K562 (cell line): ENCODE data around the gene METAP1D. TPM values are rescaled to one million over a fixed set of nuclear protein-coding genes. Genes with fewer than 3 reads are reported as not detected.

Experiments used
- ARID3A ChIP-seq: IDR thresholded peaks from 2 replicates; pipeline ENCODE4 v1.6.1; 2012; ENCODE audit warnings: low read depth, low read length, improper control_type of control experiment, borderline replicate concordance
- BACH1 ChIP-seq: fragments of 200-800 bp; sonication (Bioruptor generic); IDR thresholded peaks from 2 replicates; pipeline ENCODE4 v1.6.1; 2016; ENCODE audit warnings: missing genetic modification characterization, missing compliant biosample characterization
- FOXA1 ChIP-seq: fragments of 450-650 bp; IDR thresholded peaks from 2 replicates; pipeline ENCODE4 v1.6.1; 2016; ENCODE audit warnings: mild to moderate bottlenecking, borderline replicate concordance
- HMG20B ChIP-seq: fragments of 250-450 bp; sonication (Bioruptor Pico); IDR thresholded peaks from 2 replicates; pipeline ENCODE4 v1.5.0; 2021; ENCODE audit warnings: mild to moderate bottlenecking
- KAT7 ChIP-seq: sonication (generic); formaldehyde crosslinking; IDR thresholded peaks from 2 replicates; pipeline ENCODE4 v1.8.0; 2022; ENCODE audit warnings: missing genetic modification reagents, mild to moderate bottlenecking, borderline replicate concordance
- MAFK ChIP-seq: IDR thresholded peaks from 2 replicates; pipeline ENCODE4 v1.6.1; 2011; ENCODE audit warnings: low read length, improper control_type of control experiment
- MCM2 ChIP-seq: fragments of 450-650 bp; IDR thresholded peaks from 2 replicates; pipeline ENCODE4 v1.6.1; 2017; ENCODE audit warnings: low read depth, mild to moderate bottlenecking
- NCOA4 ChIP-seq: fragments of 450-650 bp; IDR thresholded peaks from 2 replicates; pipeline ENCODE4 v1.6.1; 2018; ENCODE audit warnings: mild to moderate bottlenecking; ENCODE audit not compliant: partially characterized antibody
- NCOR1 ChIP-seq: fragments of 450-650 bp; IDR thresholded peaks from 2 replicates; pipeline ENCODE4 v1.6.1; 2016; ENCODE audit warnings: mild to moderate bottlenecking, moderate library complexity
- NR2C1 ChIP-seq, 2 experiments: fragments of 450-650 bp; IDR thresholded peaks; 2 replicates each; pipeline ENCODE4 v1.6.1; 2017; ENCODE audit warnings: mild to moderate bottlenecking in 2 of 2, antibody characterized with exemption in 1 of 2, inconsistent platforms in 1 of 2, missing compliant biosample characterization in 1 of 2, missing genetic modification characterization in 1 of 2
- PHF20 ChIP-seq: fragments of 450-650 bp; IDR thresholded peaks from 2 replicates; pipeline ENCODE4 v1.6.1; 2018; ENCODE audit not compliant: partially characterized antibody
- PURB ChIP-seq: sonication (generic); formaldehyde crosslinking; IDR thresholded peaks from 2 replicates; pipeline ENCODE4 v1.9.0; 2021; ENCODE audit warnings: low read depth, mild to moderate bottlenecking, missing genetic modification reagents
- RREB1 ChIP-seq: fragments of 250-450 bp; sonication (Bioruptor Pico); IDR thresholded peaks from 2 replicates; pipeline ENCODE4 v1.4.0; 2020
- SFPQ ChIP-seq: fragments of 200-400 bp; formaldehyde crosslinking; IDR thresholded peaks from 2 replicates; pipeline ENCODE4 v1.6.1; 2017; ENCODE audit warnings: mild to moderate bottlenecking, low read depth, low read length, moderate library complexity
- STAT5A ChIP-seq: IDR thresholded peaks from 2 replicates; pipeline ENCODE4 v1.6.1; 2012; ENCODE audit warnings: low read length, inconsistent platforms, borderline replicate concordance
- TFAM ChIP-seq: fragments of 250-450 bp; sonication (Bioruptor Pico); conservative IDR thresholded peaks from 2 replicates; pipeline ENCODE4 v1.5.0; 2021; ENCODE audit warnings: mild to moderate bottlenecking, moderate library complexity
- ZZZ3 ChIP-seq: fragments of 450-650 bp; IDR thresholded peaks from 2 replicates; pipeline ENCODE4 v1.6.1; 2016; ENCODE audit warnings: antibody characterized with exemption, mild to moderate bottlenecking, moderate library complexity
- polyA plus RNA-seq, 8 experiments: library from polyadenylated mRNA; depleted of rRNA in 4 of 8; stranded (reverse) in 5 of 8; unstranded in 3 of 8; fragments of >200 nt; fragmentation: Nextera tagmentation in 2 of 8; fragmentation: Illumina TruSeq in 1 of 8; extraction: Ambion mirVana in 2 of 8; extraction: Trizol in 1 of 8; gene quantifications; 2 replicates each; pipeline versions ENCODE4 v1.2.1 to v1.2.3, GENCODE V29; 2011 to 2014; ENCODE audit warnings: inconsistent platforms in 1 of 8, missing spikeins in 1 of 8
- total RNA-seq, 7 experiments: library from RNA; depleted of rRNA in 6 of 7; stranded (reverse); fragments of >200 nt in 6 of 7; fragmentation: Illumina TruSeq in 2 of 7; extraction: Trizol in 2 of 7; gene quantifications; 2 replicates each; pipeline versions ENCODE4 v1.2.1 to v1.2.3, GENCODE V29; 2011 to 2021; ENCODE audit warnings: low replicate concordance in 1 of 7

The METAP1D gene
- total and polyA plus RNA-seq, 9 of the 15 experiments (the other 6 are each of a cell fraction or from before 2014, with no cell fraction given), result 8.0 to 23.4 (median 15.7) TPM

GRCh38 chr2:172048508-172049503 lies 49.1 kb downstream of the METAP1D start (continued):
- TF ChIP-seq RREB1 (no peak), PHF20 (no peak), NCOR1 (peak; percentile 71), TFAM (CRISPR knock-in tag) (no peak), NCOA4 (no peak), PURB (CRISPR knock-in tag) (no peak), ZZZ3 (no peak), MAFK (no peak), MCM2 (no peak), ARID3A (0 out of 2 replicates have a peak, but pooled peaks have one; percentile 57), NR2C1 (IDR thresholded peaks at IDR 0.05) (no peak), NR2C1 (tag; IDR thresholded peaks at IDR 0.05) (peak; percentile 27; the same call in 1 of the 2 replicates), BACH1 (tag) (no peak), STAT5A (no peak), SFPQ (no peak), KAT7 (CRISPR knock-in tag) (no peak; the same call in 1 of the 2 replicates), HMG20B (CRISPR knock-in tag) (no peak), FOXA1 (no peak)
